VCaP (cell line): ENCODE results near the gene SMIM38.

Experiments
- H3K27ac ChIP-seq: fragments of 450-650 bp; 2 replicates; pipeline ENCODE4 v1.5.1; 2017
- TF ChIP-seq, protein P1 (sequence below): fragments of 450-650 bp; conservative IDR thresholded peaks from 2 replicates; pipeline ENCODE4 v1.5.1; 2017; ENCODE audit warnings: mild to moderate bottlenecking, moderate library complexity

The SMIM38 gene

DNA sequence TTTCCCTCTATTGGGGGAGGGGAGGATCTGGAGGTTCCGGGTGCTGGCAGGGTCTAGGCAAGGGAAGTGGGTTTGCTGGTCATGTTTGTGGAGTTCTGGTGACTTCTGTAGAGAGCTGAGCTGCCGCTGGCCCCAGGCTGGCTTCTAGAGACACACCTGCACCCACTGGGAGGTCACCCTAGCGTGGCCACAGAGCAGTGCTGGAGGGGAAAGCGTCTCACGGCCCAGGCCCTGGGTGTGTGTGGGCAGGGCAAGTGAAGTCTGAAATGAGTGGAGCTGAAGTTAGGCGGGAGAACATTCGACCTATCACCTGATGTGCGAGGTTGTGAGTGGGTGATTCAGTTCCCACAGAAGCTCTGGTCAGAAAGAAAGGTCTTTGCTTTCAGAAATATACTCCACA, 27.9 kb downstream of the SMIM38 start:
- TF ChIP-seq, protein P1, sequence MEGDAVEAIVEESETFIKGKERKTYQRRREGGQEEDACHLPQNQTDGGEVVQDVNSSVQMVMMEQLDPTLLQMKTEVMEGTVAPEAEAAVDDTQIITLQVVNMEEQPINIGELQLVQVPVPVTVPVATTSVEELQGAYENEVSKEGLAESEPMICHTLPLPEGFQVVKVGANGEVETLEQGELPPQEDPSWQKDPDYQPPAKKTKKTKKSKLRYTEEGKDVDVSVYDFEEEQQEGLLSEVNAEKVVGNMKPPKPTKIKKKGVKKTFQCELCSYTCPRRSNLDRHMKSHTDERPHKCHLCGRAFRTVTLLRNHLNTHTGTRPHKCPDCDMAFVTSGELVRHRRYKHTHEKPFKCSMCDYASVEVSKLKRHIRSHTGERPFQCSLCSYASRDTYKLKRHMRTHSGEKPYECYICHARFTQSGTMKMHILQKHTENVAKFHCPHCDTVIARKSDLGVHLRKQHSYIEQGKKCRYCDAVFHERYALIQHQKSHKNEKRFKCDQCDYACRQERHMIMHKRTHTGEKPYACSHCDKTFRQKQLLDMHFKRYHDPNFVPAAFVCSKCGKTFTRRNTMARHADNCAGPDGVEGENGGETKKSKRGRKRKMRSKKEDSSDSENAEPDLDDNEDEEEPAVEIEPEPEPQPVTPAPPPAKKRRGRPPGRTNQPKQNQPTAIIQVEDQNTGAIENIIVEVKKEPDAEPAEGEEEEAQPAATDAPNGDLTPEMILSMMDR = no peak
- no peak overlapping the region for H3K27ac ChIP-seq

DNA sequence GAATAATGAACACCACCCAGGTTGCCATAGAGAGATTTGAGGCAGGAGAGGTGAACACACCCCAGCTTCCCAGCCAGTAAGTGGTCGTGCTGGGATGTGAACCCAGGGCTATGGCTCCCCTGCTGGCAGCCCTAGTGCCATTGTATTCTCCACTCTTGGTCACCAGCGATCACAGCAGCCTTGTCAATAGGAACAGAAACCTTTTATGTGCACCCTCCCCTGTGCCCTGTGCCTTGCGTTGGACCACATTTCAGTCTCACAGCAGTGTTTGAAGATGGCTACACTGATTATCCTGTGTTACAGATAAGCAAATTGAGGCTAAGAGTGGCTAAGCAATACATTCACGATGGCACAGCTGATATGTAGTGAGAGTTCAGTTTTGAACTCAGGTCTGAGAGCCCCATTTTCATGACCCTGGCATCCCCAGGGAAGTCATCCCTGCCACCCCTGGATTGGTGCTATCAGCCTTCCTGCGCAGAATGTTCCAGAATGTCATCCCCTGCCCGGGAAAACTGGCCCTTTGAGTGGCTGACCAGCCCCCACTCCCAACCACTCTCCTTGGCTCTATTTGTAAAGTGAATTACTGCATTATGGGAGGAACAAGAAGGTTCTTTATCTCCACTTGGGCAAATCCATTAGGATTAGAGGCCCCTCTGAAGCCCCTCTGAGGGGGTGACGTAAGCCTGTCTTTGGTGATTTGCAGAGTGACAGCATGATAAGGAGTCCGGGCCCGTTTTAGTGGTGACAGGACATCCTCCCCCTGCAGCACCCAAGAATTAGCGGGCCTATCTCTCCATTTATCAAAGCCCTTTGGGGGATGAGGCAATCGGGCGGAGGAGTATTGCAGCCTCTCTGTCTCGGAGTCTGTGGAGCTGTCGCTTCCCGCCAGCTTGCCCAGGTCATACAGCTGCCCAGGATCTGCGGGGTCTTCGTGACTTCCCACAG, 30.9 kb downstream of the SMIM38 start:
- no peak overlapping the region for H3K27ac ChIP-seq
- TF ChIP-seq, protein P1 = peak; percentile 48

DNA sequence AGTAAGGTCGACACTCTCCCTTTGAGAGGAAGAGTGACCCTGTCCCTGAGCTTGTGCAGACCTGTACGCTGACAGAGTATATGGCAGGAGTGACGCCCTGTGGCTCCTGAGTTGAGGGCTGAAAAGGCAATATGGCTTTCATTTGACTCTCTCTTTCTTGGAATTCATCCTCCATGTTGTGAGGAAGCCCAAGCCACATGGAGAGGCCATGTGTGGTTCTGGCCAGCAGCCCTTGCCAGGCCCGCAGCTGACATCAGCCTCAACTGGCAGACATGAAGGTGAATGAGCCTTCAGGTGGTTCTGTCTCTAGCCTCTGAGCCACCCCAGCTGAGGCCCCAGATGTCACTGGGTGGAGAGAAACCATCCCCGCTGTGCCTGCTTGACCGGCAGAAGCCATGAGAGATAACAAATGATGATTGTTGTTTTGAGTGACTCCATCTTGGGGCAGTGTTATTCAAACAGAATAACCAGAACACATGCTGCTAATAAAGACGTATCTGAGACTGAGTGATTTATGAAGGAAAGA, 31.9 kb downstream of the SMIM38 start:
- TF ChIP-seq, protein P1 = no peak

DNA sequence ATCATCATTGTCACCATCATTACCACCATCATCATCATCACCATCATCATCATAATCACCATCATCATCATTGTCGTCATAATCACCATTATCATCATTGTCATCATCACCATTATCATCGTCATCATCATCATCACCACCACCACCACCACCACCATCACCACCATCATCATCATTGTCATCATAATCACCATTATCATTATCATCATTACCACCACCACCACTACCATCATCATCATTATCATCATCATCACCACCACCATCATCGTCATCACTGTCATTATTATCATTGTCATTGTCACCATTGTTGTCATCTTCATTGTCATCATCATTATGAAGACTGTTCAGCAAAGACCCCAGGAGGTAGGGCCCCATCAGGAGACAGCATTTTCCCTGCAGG, 33.3 kb downstream of the SMIM38 start:
- H3K27ac ChIP-seq = no peak overlapping the region
- TF ChIP-seq, protein P1 = no peak

More for the DNA sequence above, 31.9 kb downstream of the SMIM38 start:
- no peak overlapping the region for H3K27ac ChIP-seq

DNA sequence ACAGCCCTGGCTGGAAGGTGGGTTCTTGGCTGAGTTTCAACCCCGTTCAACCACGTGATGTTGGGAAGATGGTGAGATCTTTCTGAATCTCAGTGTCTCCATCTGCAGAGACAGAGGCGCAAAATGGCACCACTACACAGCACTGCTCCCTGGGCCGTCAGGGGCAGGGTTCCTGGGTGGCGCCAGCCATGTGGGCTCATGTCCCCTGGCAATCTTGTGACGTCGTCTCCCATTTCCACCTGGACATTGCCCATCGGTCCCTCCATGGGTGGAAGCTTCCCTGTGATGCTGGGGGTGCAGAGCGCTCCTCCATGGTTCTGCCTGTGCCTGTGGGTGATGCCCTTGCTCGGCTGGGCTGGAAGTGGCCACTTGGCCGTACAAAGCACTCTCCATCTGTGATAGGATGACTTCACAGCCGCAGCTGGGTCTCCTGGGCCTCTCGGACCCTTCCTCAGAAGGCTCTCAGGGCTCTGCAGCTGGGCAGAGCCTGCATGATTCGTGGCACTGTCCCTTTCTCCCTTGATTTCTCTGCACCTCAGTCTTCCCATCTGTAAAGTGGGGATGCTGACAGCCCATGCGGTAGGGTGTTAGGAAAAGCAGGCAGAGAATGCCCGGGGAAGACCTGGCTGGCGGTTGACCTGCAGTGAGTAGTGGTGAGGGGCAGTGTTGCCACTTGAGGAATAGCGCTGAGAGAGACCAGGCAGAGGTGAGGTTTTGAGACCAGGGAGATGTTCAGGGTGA, 35.2 kb downstream of the SMIM38 start:
- H3K27ac ChIP-seq = no peak overlapping the region

DNA sequence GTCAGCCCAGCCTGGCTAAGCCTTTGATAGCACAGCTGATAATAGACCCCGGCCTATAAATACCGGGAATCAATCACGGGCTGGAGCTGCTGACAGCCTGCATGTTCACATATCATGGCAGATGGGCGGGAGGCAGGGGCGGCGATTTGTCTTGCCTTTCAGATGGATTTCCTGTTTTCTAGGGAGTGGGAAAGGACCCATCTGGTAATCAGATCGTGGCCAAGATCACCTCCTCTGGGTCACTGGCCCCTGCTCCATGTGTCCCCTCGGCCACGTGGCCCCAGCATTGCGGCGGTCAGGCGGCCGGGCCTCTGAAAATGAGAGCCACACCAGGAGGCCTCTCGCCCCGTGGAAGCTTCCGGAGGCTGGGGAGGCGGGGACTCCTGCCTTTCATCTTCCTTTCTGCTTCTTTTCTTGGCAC, 36.6 kb downstream of the SMIM38 start:
- H3K27ac ChIP-seq = no peak overlapping the region
- TF ChIP-seq, protein P1 = no peak

More for the DNA sequence above, 35.2 kb downstream of the SMIM38 start:
- TF ChIP-seq, protein P1 = no peak

DNA sequence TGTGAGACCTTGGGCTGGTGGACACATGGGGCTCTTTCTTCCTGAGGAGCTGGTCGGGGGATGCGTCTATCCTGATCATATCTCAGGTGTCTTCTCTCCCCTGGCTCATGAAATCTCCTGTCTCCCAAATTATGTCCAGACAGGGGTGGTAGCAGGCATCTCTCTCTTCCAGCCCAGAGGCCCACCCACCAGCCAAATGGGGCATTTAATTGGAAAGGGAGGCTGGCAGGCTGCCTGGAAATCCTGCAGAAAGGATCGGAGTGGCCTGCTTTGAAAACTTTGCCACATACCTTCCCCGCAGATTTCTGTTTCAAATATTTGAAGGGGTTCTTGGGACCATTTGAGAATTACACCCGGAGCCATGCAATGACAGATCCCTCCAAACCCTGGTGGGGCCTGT, 37.4 kb downstream of the SMIM38 start:
- TF ChIP-seq, protein P1 = no peak
- no peak overlapping the region for H3K27ac ChIP-seq
